Stimulated activated naive CD8-positive, alpha-beta T cell treated with anti-CD3 and anti-CD28 coated beads, Interleukin-15, amount 100 ng/mL, for 72 hours (primary cell): Measurements from ENCODE around the gene FER.
A peak's percentile ranks its signal among the peaks of the same experiment; 100 is the strongest.
"Not testable (repeated sequence)": the region's sequence is repeated elsewhere in the genome, so short reads cannot be mapped to it uniquely, and the experiment has no call there.

Source experiments
- ATAC-seq: fragments of 150-1000 bp; cut with Tn5 transposase; 2 replicates; pipeline ENCODE4 v1.10.0; 2021; ENCODE audit warnings: mild to moderate bottlenecking, moderate library complexity
- DNase-seq, 2 donors: peaks; one replicate each; pipeline ENCODE4 v3.0.0; 2021 to 2022
- H3K27ac Mint-ChIP-seq, 2 donors: one replicate each; pipeline ENCODE4 v1.8.0; 2022; ENCODE audit warnings: mild to moderate bottlenecking in 2 of 2, mixed read lengths in 2 of 2, moderate library complexity in 2 of 2
- H3K27me3 Mint-ChIP-seq: one replicate; pipeline ENCODE4 v1.8.0; 2022; ENCODE audit warnings: mixed read lengths
- H3K4me1 Mint-ChIP-seq: one replicate; pipeline ENCODE4 v1.8.0; 2022; ENCODE audit warnings: mild to moderate bottlenecking, mixed read lengths
- H3K4me3 Mint-ChIP-seq, 2 donors: one replicate each; pipeline ENCODE4 v1.8.0; 2022; ENCODE audit warnings: mild to moderate bottlenecking in 2 of 2, mixed read lengths in 2 of 2, moderate library complexity in 1 of 2
- H3K9me3 Mint-ChIP-seq, 2 donors: one replicate each; pipeline ENCODE4 v1.8.0; 2022; ENCODE audit warnings: mixed read lengths in 2 of 2

FER gene

GRCh38 chr5:108765647-108766046 is 17.9 kb downstream of the FER start:
- Mint-ChIP-seq H3K4me3 (no peak overlapping the region), H3K27me3 (no peaks in the 10 kb centered on the region), H3K9me3 (no peaks in the 10 kb centered on the region), H3K27ac (no peak overlapping the region), H3K4me1 (peaks cover 24% of the 10 kb centered on the region)
- DNase-seq (no peak), ATAC-seq (no peak)

- H3K27ac Mint-ChIP-seq, H3K27me3 Mint-ChIP-seq, DNase-seq, H3K4me3 Mint-ChIP-seq, ATAC-seq, H3K9me3 Mint-ChIP-seq: not testable (repeated sequence)
- H3K4me1 Mint-ChIP-seq: peaks cover 18% of the 10 kb centered on the region
Measured at GRCh38 chr5:108766916-108767315, 19.2 kb downstream of the FER start.

GRCh38 chr5:108769352-108769751 is 21.7 kb downstream of the FER start:
- ATAC-seq: peak; percentile 48
- H3K9me3 Mint-ChIP-seq: peaks cover 0 to 4% of the 10 kb centered on the region in 2 donors

GRCh38 chr5:108772626-108773025 is 24.9 kb downstream of the FER start:
- H3K4me3 Mint-ChIP-seq: no peak overlapping the region
- no peak for DNase-seq
- no peak overlapping the region for H3K27ac Mint-ChIP-seq
- peaks cover 4 to 5% of the 10 kb centered on the region in 2 donors for H3K9me3 Mint-ChIP-seq
- no peaks in the 10 kb centered on the region for H3K27me3 Mint-ChIP-seq
- ATAC-seq: no peak
- peaks cover 9% of the 10 kb centered on the region for H3K4me1 Mint-ChIP-seq

More at GRCh38 chr5:108769352-108769751, 21.7 kb downstream of the FER start:
- Mint-ChIP-seq H3K27ac (no peak overlapping the region), H3K4me1 (peaks cover 9% of the 10 kb centered on the region), H3K27me3 (no peaks in the 10 kb centered on the region), H3K4me3 (peak overlapping the region; percentile 16 to 24)
- no peak for DNase-seq

GRCh38 chr5:108773330-108773729 is 25.6 kb downstream of the FER start:
- H3K27ac Mint-ChIP-seq: no peak overlapping the region
- no peak overlapping the region for H3K4me3 Mint-ChIP-seq
- no peak for DNase-seq
- ATAC-seq: no peak
- peaks cover 5 to 11% of the 10 kb centered on the region in 2 donors for H3K9me3 Mint-ChIP-seq
- no peaks in the 10 kb centered on the region for H3K27me3 Mint-ChIP-seq
- peaks cover 9% of the 10 kb centered on the region for H3K4me1 Mint-ChIP-seq

GRCh38 chr5:108774079-108774478 is 26.4 kb downstream of the FER start:
- H3K4me1 Mint-ChIP-seq, ATAC-seq, H3K27me3 Mint-ChIP-seq, H3K27ac Mint-ChIP-seq, H3K4me3 Mint-ChIP-seq, DNase-seq: not testable (repeated sequence)
- peaks cover 5 to 13% of the 10 kb centered on the region in 2 donors for H3K9me3 Mint-ChIP-seq

- peaks cover 5 to 13% of the 10 kb centered on the region in 2 donors for H3K9me3 Mint-ChIP-seq
- H3K27ac Mint-ChIP-seq, H3K4me3 Mint-ChIP-seq, H3K27me3 Mint-ChIP-seq, DNase-seq, H3K4me1 Mint-ChIP-seq, ATAC-seq: not testable (repeated sequence)
Measured at GRCh38 chr5:108777582-108777981, 29.9 kb downstream of the FER start.

- DNase-seq, H3K4me3 Mint-ChIP-seq, H3K27ac Mint-ChIP-seq, H3K27me3 Mint-ChIP-seq, ATAC-seq: not testable (repeated sequence)
- H3K4me1 Mint-ChIP-seq: peaks cover 21% of the 10 kb centered on the region
- peaks cover 0 to 12% of the 10 kb centered on the region in 2 donors for H3K9me3 Mint-ChIP-seq
Measured at GRCh38 chr5:108784577-108784976, 36.9 kb downstream of the FER start.

- Mint-ChIP-seq H3K4me1 (peaks cover 12% of the 10 kb centered on the region), H3K27me3 (no peaks in the 10 kb centered on the region), H3K4me3 (no peak overlapping the region), H3K27ac (no peak overlapping the region), H3K9me3 (peaks cover 0 to 12% of the 10 kb centered on the region in 2 donors)
- DNase-seq (no peak), ATAC-seq (no peak)
Measured at GRCh38 chr5:108786806-108787483, 39.2 kb downstream of the FER start.

GRCh38 chr5:108788142-108788541 is 40.4 kb downstream of the FER start:
- DNase-seq (no peak), ATAC-seq (peak; percentile 40)
- no peaks in the 10 kb centered on the region for H3K27me3 Mint-ChIP-seq
- peaks cover 0 to 12% of the 10 kb centered on the region in 2 donors for H3K9me3 Mint-ChIP-seq
- peaks cover 12% of the 10 kb centered on the region for H3K4me1 Mint-ChIP-seq
- no peak overlapping the region for H3K4me3 Mint-ChIP-seq
- no peak overlapping the region for H3K27ac Mint-ChIP-seq

- no peaks in the 10 kb centered on the region for H3K9me3 Mint-ChIP-seq
- H3K4me1 Mint-ChIP-seq: peaks cover 12% of the 10 kb centered on the region
- H3K27ac Mint-ChIP-seq: no peak overlapping the region
- no peak for ATAC-seq
- no peaks in the 10 kb centered on the region for H3K27me3 Mint-ChIP-seq
- no peak for DNase-seq
- H3K4me3 Mint-ChIP-seq: no peak overlapping the region
Measured at GRCh38 chr5:108793207-108793606, 45.5 kb downstream of the FER start.

- DNase-seq, ATAC-seq, H3K9me3 Mint-ChIP-seq, H3K4me3 Mint-ChIP-seq, H3K27me3 Mint-ChIP-seq, H3K27ac Mint-ChIP-seq: not testable (repeated sequence)
- H3K4me1 Mint-ChIP-seq: peaks cover 12% of the 10 kb centered on the region
Measured at GRCh38 chr5:108794349-108794748, 46.7 kb downstream of the FER start.

GRCh38 chr5:108797396-108797795 is 49.7 kb downstream of the FER start:
- ATAC-seq (no peak), DNase-seq (no peak)
- Mint-ChIP-seq H3K4me1 (peaks cover 19% of the 10 kb centered on the region), H3K27me3 (no peaks in the 10 kb centered on the region), H3K27ac (no peak overlapping the region), H3K4me3 (no peak overlapping the region), H3K9me3 (no peaks in the 10 kb centered on the region)

GRCh38 chr5:108797986-108798385 is 50.3 kb downstream of the FER start:
- Mint-ChIP-seq H3K27me3 (no peaks in the 10 kb centered on the region), H3K9me3 (no peaks in the 10 kb centered on the region), H3K4me1 (peaks cover 19% of the 10 kb centered on the region), H3K4me3 (no peak overlapping the region), H3K27ac (no peak overlapping the region)
- no peak for DNase-seq
- ATAC-seq: no peak

- Mint-ChIP-seq H3K9me3 (peaks cover under 1% of the 10 kb centered on the region in 2 donors), H3K4me1 (peaks cover 19% of the 10 kb centered on the region), H3K27me3 (no peaks in the 10 kb centered on the region), H3K4me3 (no peak overlapping the region), H3K27ac (no peak overlapping the region)
- DNase-seq: no peak
- ATAC-seq: no peak
Measured at GRCh38 chr5:108798513-108799265, 51.0 kb downstream of the FER start.

GRCh38 chr5:108801301-108801700 is 53.6 kb downstream of the FER start:
- H3K27ac Mint-ChIP-seq: peak overlapping the region in 1 of 2 donors; percentile 62

More at GRCh38 chr5:108801301-108801700, 53.6 kb downstream of the FER start:
- H3K27me3 Mint-ChIP-seq: no peaks in the 10 kb centered on the region
- H3K9me3 Mint-ChIP-seq: peaks cover 18 to 20% of the 10 kb centered on the region in 2 donors
- H3K4me3 Mint-ChIP-seq: no peak overlapping the region
- no peak for ATAC-seq
- peaks cover 17% of the 10 kb centered on the region for H3K4me1 Mint-ChIP-seq
- DNase-seq: no peak
